ENCODE data around the gene PITPNC1.
"Not testable (repeated sequence)": the region's sequence is repeated elsewhere in the genome, so short reads cannot be mapped to it uniquely, and the experiment has no call there.

Gene PITPNC1

GRCh38 chr17:67624886-67625656 is 248.0 kb downstream of the PITPNC1 start:
- no peaks in the 10 kb centered on the region for H3K9me3 ChIP-seq (replicated peaks; ENCODE audit: low read length)
- H3K9ac ChIP-seq (ENCODE audit: low read depth, low read length), result no peak overlapping the region
- H3K4me2 ChIP-seq (ENCODE audit: low read length), result no peak overlapping the region
- H3K36me3 ChIP-seq (ENCODE audit: insufficient read depth, low read length), result no peaks in the 10 kb centered on the region
- H3K27me3 ChIP-seq (ENCODE audit: control insufficient read depth, insufficient read depth, low read length), result no peaks in the 10 kb centered on the region
- no peak overlapping the region for H3K4me3 ChIP-seq (ENCODE audit: low read length)
- H3K4me1 ChIP-seq (ENCODE audit: control insufficient read depth, insufficient read depth, low read length), result peaks cover 5% of the 10 kb centered on the region

DNA sequence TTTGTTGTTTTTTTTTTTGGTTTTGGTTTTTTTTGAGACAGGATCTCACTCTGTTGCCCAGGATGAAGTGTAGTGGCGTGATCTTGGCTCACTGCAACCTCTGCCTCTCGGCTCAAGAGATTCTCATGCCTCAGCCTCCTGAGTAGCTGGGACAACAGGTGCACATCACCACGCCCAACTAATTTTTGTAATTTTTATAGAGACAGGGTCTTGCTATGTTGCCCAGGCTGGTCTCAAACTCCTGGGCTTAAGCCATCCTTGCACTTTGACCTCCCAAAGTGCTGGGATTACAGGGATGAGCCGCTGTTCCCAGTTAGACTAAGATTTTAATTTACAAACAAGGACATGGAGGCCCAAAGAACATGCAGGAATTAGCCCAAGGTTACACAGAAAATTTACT is 248.9 kb downstream of the PITPNC1 start:
- H3K36me3 ChIP-seq (ENCODE audit: insufficient read depth, low read length), result no peaks in the 10 kb centered on the region

DNA sequence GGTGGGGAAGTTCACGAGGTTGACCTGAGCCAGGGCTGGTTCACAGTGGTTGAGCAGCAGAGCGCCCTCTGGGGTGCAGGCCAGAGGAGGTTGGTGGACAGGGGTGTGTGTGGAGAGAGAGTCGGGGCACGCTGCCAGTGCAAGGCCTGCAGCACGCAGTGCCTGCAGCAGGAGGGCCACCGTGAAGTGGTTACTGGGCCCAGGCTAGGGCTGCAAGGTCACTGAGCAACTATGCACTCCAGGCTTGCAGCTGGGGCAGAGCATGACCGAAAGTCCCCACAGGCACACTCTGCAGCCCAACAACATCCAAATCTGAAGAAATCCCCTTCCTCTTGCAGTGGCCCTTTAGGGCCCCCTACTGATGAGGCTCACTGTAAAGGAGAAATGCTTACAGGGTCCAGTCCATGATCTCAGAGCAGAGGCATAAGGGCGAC is 251.5 kb downstream of the PITPNC1 start:
- Histone ChIP-seq H3K27me3 (ENCODE audit: control insufficient read depth, insufficient read depth, low read length) (no peaks in the 10 kb centered on the region), H3K9me3 (replicated peaks; ENCODE audit: low read length) (no peaks in the 10 kb centered on the region), H3K4me3 (ENCODE audit: low read length) (no peak overlapping the region), H3K4me2 (ENCODE audit: low read length) (no peak overlapping the region), H3K9ac (ENCODE audit: low read depth, low read length) (no peak overlapping the region), H3K4me1 (ENCODE audit: control insufficient read depth, insufficient read depth, low read length) (peaks cover 5% of the 10 kb centered on the region), H3K36me3 (ENCODE audit: insufficient read depth, low read length) (peaks cover 9% of the 10 kb centered on the region)

More for the DNA sequence above, 248.9 kb downstream of the PITPNC1 start:
- H3K4me3 ChIP-seq (ENCODE audit: low read length), result no peak overlapping the region
- no peaks in the 10 kb centered on the region for H3K27me3 ChIP-seq (ENCODE audit: control insufficient read depth, insufficient read depth, low read length)
- H3K9me3 ChIP-seq (replicated peaks; ENCODE audit: low read length), result no peaks in the 10 kb centered on the region
- no peak overlapping the region for H3K4me2 ChIP-seq (ENCODE audit: low read length)
- peaks cover 5% of the 10 kb centered on the region for H3K4me1 ChIP-seq (ENCODE audit: control insufficient read depth, insufficient read depth, low read length)
- H3K9ac ChIP-seq (ENCODE audit: low read depth, low read length), result no peak overlapping the region

- Histone ChIP-seq H3K4me1 (ENCODE audit: control insufficient read depth, insufficient read depth, low read length) (peaks cover 5% of the 10 kb centered on the region), H3K4me2 (ENCODE audit: low read length) (peak overlapping the region; percentile 66), H3K27me3 (ENCODE audit: control insufficient read depth, insufficient read depth, low read length) (no peaks in the 10 kb centered on the region), H3K36me3 (ENCODE audit: insufficient read depth, low read length) (peaks cover 9% of the 10 kb centered on the region), H3K9me3 (replicated peaks; ENCODE audit: low read length) (no peaks in the 10 kb centered on the region), H3K9ac (ENCODE audit: low read depth, low read length) (no peak overlapping the region), H3K4me3 (ENCODE audit: low read length) (no peak overlapping the region)
Measured at GRCh38 chr17:67629971-67630320, 252.9 kb downstream of the PITPNC1 start.

GRCh38 chr17:67630836-67631235 is 253.8 kb downstream of the PITPNC1 start:
- not testable (repeated sequence) for H3K9ac ChIP-seq (ENCODE audit: low read depth, low read length); H3K4me1 ChIP-seq (ENCODE audit: control insufficient read depth, insufficient read depth, low read length); H3K27me3 ChIP-seq (ENCODE audit: control insufficient read depth, insufficient read depth, low read length); H3K4me2 ChIP-seq (ENCODE audit: low read length); H3K36me3 ChIP-seq (ENCODE audit: insufficient read depth, low read length); H3K9me3 ChIP-seq (replicated peaks; ENCODE audit: low read length); H3K4me3 ChIP-seq (ENCODE audit: low read length)

- Histone ChIP-seq H3K4me3 (ENCODE audit: low read length) (no peak overlapping the region), H3K4me1 (ENCODE audit: control insufficient read depth, insufficient read depth, low read length) (peaks cover 11% of the 10 kb centered on the region), H3K4me2 (ENCODE audit: low read length) (no peak overlapping the region), H3K9ac (ENCODE audit: low read depth, low read length) (no peak overlapping the region), H3K36me3 (ENCODE audit: insufficient read depth, low read length) (peaks cover 9% of the 10 kb centered on the region), H3K9me3 (replicated peaks; ENCODE audit: low read length) (no peaks in the 10 kb centered on the region), H3K27me3 (ENCODE audit: control insufficient read depth, insufficient read depth, low read length) (no peaks in the 10 kb centered on the region)
Measured at GRCh38 chr17:67632141-67632540, 255.1 kb downstream of the PITPNC1 start.

DNA sequence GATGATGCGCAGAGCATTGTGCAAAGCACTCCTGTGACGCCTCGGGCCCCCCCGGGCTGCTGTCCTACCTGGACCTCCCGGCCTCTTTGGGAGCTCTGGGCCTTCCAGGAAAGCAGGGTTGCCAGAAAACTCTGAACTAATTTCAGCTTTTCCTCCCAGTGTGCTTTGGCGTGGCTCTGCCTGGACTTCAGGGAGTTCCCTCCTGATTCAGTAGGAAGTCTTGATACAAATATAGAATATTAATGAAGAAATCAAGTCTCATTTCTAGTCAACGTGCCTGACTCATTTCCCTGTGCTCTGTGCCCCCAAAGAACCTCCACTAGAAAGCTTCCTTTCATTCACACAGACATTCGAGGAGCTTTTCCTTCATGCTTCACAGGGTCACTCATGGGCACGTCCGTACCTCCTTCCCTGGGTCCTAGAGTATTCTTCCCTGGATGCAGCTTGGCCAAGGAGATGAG is 256.7 kb downstream of the PITPNC1 start:
- peaks cover 13% of the 10 kb centered on the region for H3K4me1 ChIP-seq (ENCODE audit: control insufficient read depth, insufficient read depth, low read length)
- no peak overlapping the region for H3K4me3 ChIP-seq (ENCODE audit: low read length)
- no peaks in the 10 kb centered on the region for H3K9me3 ChIP-seq (replicated peaks; ENCODE audit: low read length)
- H3K27me3 ChIP-seq (ENCODE audit: control insufficient read depth, insufficient read depth, low read length), result no peaks in the 10 kb centered on the region
- no peak overlapping the region for H3K9ac ChIP-seq (ENCODE audit: low read depth, low read length)
- no peak overlapping the region for H3K4me2 ChIP-seq (ENCODE audit: low read length)
- H3K36me3 ChIP-seq (ENCODE audit: insufficient read depth, low read length), result peaks cover 9% of the 10 kb centered on the region

GRCh38 chr17:67635681-67636080 is 258.6 kb downstream of the PITPNC1 start:
- Histone ChIP-seq H3K27me3 (ENCODE audit: control insufficient read depth, insufficient read depth, low read length) (no peaks in the 10 kb centered on the region), H3K36me3 (ENCODE audit: insufficient read depth, low read length) (peaks cover 9% of the 10 kb centered on the region), H3K4me2 (ENCODE audit: low read length) (no peak overlapping the region), H3K9ac (ENCODE audit: low read depth, low read length) (no peak overlapping the region), H3K4me3 (ENCODE audit: low read length) (no peak overlapping the region), H3K9me3 (replicated peaks; ENCODE audit: low read length) (no peaks in the 10 kb centered on the region), H3K4me1 (ENCODE audit: control insufficient read depth, insufficient read depth, low read length) (peaks cover 19% of the 10 kb centered on the region)

- Histone ChIP-seq H3K4me1 (ENCODE audit: control insufficient read depth, insufficient read depth, low read length) (peaks cover 19% of the 10 kb centered on the region), H3K27me3 (ENCODE audit: control insufficient read depth, insufficient read depth, low read length) (no peaks in the 10 kb centered on the region), H3K4me2 (ENCODE audit: low read length) (no peak overlapping the region), H3K36me3 (ENCODE audit: insufficient read depth, low read length) (peaks cover 9% of the 10 kb centered on the region), H3K4me3 (ENCODE audit: low read length) (no peak overlapping the region), H3K9ac (ENCODE audit: low read depth, low read length) (no peak overlapping the region), H3K9me3 (replicated peaks; ENCODE audit: low read length) (no peaks in the 10 kb centered on the region)
Measured at GRCh38 chr17:67636312-67636711, 259.2 kb downstream of the PITPNC1 start.

- peaks cover 19% of the 10 kb centered on the region for H3K4me1 ChIP-seq (ENCODE audit: control insufficient read depth, insufficient read depth, low read length)
- H3K9me3 ChIP-seq (replicated peaks; ENCODE audit: low read length), result no peaks in the 10 kb centered on the region
- H3K4me2 ChIP-seq (ENCODE audit: low read length), result no peak overlapping the region
- no peak overlapping the region for H3K9ac ChIP-seq (ENCODE audit: low read depth, low read length)
- H3K4me3 ChIP-seq (ENCODE audit: low read length), result no peak overlapping the region
- no peaks in the 10 kb centered on the region for H3K27me3 ChIP-seq (ENCODE audit: control insufficient read depth, insufficient read depth, low read length)
- H3K36me3 ChIP-seq (ENCODE audit: insufficient read depth, low read length), result peaks cover 9% of the 10 kb centered on the region
Measured at GRCh38 chr17:67636834-67637520, 259.9 kb downstream of the PITPNC1 start.

DNA sequence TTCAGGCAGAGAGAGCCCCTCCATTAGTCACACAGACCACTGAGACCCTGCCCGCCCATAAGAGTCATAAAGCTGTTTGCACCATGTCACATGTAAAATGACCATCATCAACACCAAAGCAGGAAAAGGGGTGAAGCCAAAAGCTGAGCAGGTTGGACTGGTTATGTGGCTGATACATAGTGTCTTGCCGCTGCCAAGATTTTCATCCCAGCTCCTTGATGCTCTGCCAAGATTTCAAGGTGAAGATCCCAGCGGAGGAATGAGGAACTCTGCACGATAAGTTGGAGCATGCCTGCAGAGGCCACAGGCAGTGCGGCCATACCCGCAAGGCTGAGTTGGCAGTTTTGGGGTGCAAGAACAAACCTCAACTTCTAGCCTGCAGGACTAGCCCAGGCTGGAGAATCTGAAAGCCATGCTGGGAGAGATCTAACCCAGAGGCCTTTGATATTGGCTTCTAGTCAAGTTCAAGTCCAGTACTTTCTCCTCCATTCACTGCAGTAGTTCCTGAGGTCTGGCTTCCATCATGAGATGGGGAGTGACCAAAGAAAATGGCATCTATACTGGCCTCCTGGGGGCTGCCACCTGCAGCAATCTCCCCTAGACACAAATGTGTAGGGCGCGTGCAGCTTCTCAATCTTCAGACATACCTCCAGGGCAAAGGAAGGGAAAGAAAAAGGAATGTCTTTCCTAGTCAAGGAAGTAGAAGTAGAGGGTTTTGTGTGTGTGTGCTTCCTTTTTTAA is 261.0 kb downstream of the PITPNC1 start:
- Histone ChIP-seq H3K4me2 (ENCODE audit: low read length) (no peak overlapping the region), H3K4me3 (ENCODE audit: low read length) (no peak overlapping the region), H3K9ac (ENCODE audit: low read depth, low read length) (no peak overlapping the region), H3K36me3 (ENCODE audit: insufficient read depth, low read length) (peaks cover 5% of the 10 kb centered on the region), H3K9me3 (replicated peaks; ENCODE audit: low read length) (no peaks in the 10 kb centered on the region), H3K27me3 (ENCODE audit: control insufficient read depth, insufficient read depth, low read length) (no peaks in the 10 kb centered on the region), H3K4me1 (ENCODE audit: control insufficient read depth, insufficient read depth, low read length) (peaks cover 19% of the 10 kb centered on the region)

Data from skeletal muscle satellite cell (primary cell).